WI38 (cell line): ENCODE measurements around the gene ZNF618.

Experiments
- H3K4me3 ChIP-seq: 2 replicates; pipeline ENCODE4 v1.5.1; 2011; ENCODE audit warnings: low read depth, mild to moderate bottlenecking, control low read depth, low read length
- CTCF ChIP-seq: IDR thresholded peaks from 2 replicates; pipeline ENCODE4 v1.5.1; 2012; ENCODE audit warnings: low read depth, mild to moderate bottlenecking, control low read depth, low read length

The ZNF618 gene

GRCh38 chr9:114070188-114071103, 194.3 kb downstream of the ZNF618 start:
- no peak overlapping the region for H3K4me3 ChIP-seq
- TF ChIP-seq CTCF = no peak

DNA sequence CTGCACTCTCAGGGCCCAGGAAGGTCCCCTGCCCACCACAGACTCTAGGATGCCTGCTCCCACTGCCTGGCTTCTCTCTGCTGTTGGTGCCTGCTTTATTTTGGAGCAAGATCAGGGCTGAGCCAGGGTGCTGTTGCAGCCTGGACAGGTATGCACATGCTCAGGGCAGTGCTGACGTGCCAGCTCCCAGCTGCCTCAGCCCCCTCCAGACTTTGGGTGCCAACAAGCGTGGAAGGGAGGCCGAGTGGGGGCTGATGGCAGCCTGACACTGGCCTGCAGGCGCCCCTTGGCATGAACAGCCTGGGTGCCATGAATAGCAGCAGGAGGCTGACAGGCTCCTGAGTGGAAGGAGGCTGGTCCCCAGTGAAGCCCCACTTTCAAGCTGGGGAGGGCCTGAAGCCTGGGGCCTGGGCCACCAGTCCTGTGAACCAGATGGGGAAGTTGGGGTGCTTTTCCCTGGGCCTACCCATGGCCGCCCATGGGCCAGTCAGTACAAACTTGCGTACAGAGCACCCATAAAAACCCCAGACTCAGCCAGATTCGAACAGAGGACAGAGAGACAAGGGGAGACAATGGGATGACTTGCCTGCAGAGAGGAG, 195.2 kb downstream of the ZNF618 start:
- no peak overlapping the region for H3K4me3 ChIP-seq
- TF ChIP-seq CTCF = no peak

GRCh38 chr9:114072184-114073140, 196.4 kb downstream of the ZNF618 start:
- no peak overlapping the region for H3K4me3 ChIP-seq
- TF ChIP-seq CTCF = no peak

DNA sequence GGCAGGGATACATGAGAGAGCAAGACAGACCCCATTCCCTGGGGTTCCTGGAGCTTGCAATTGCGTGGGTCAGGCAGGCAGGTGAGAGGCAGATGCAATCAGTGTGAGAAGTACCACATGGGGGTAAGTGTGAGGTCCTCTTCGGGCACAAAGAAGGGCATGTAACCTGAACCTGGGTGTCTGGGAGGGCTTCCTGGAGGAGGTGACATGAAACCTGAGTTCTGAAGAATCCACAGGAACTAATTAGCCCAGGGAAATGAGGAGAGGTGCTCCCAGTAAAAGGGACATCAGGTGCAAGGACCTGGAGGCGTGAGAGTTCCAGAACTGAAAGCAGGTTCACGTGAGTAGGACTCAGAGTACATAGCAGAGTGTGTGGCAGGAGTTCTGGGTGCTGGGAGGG, 199.5 kb downstream of the ZNF618 start:
- no peak overlapping the region for H3K4me3 ChIP-seq
- TF ChIP-seq CTCF = no peak

DNA sequence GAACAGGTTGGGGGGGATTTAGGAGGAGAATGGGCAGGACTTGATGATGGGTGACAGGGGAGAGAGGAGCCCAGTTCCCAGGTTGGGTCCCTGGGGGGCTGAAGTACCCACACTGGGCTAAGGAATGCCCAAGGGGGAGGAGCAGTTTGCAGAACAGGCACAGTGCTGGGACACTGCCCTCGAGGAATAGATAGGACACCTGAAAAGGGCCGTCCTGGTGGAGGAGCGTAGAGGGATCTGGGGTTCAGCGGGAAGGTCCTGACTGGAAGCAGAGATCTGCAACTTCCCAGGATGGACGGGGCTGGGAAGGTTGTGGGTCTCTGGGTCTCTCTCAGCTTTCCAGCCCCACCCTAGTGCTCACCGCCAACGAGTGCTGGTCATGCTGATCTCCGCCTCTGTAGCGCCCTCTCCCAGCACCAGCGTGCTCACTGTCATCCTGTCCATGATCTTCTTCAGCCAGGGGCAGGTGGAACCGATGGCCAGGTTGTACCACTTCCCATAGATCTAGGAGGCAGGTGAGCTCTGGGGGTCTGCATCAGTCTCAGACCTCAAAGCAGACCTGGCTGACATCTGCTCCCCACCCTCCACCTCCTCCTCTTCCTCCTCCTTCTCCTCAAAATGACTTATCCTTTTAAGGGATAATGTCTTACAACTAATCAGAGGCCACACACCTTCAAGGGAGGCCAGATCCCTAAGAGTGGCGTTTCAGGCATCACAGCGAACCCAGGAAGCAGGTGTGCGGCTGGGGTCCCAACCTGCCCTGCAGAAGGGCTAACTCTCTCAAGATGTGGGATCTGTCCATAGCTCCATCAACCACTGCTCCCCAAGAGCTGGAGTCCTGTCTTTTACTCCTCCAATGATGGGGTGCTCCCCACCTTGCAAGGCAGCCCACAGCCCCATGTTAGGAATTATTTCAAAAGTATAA, 200.4 kb downstream of the ZNF618 start:
- no peak overlapping the region for H3K4me3 ChIP-seq
- no peak for TF ChIP-seq CTCF

- TF ChIP-seq CTCF = no peak
- no peak overlapping the region for H3K4me3 ChIP-seq
Observed at GRCh38 chr9:114077162-114077837, 201.2 kb downstream of the ZNF618 start.
